ENCODE data around the gene UGP2.

Gene UGP2

GRCh38 chr2:63820969-63821368, 20.7 kb upstream of the UGP2 start:
- no peak overlapping the region for H3K4me3 ChIP-seq (ENCODE audit: control insufficient read depth, low read depth, low read length)
- no peak for DNase-seq (ENCODE audit: low read depth)
- TF ChIP-seq CTCF (IDR thresholded peaks at IDR 0.05; ENCODE audit: control insufficient read depth, insufficient read depth, low read depth, low read length, missing control alignments) = no peak

DNA sequence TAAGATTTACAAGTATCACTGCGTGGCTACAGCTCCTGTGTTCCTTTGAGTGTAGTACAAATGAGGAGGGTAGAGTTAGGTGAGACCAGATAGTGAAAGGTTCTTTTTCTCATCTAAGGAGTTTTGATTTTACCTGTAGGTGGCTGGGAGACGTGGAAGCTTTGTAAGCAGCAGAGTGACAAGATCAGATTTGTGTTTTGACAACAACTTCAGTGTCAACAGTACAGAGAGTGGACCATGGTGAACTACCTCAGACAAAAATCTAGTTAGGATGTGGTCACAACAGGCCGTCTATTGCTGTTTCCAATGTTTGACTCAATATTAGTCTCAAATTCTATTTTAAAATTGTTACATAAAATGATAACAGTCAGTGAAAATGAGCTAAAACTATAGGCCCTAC, 20.3 kb upstream of the UGP2 start:
- DNase-seq (ENCODE audit: low read depth) = no peak
- H3K4me3 ChIP-seq (ENCODE audit: control insufficient read depth, low read depth, low read length) = no peak overlapping the region
- TF ChIP-seq CTCF (IDR thresholded peaks at IDR 0.05; ENCODE audit: control insufficient read depth, insufficient read depth, low read depth, low read length, missing control alignments) = no peak

GRCh38 chr2:63822478-63822877, 19.2 kb upstream of the UGP2 start:
- no peak for TF ChIP-seq CTCF (IDR thresholded peaks at IDR 0.05; ENCODE audit: control insufficient read depth, insufficient read depth, low read depth, low read length, missing control alignments)
- no peak for DNase-seq (ENCODE audit: low read depth)
- H3K4me3 ChIP-seq (ENCODE audit: control insufficient read depth, low read depth, low read length) = no peak overlapping the region

- peak; percentile 79 for DNase-seq (ENCODE audit: low read depth)
- H3K4me3 ChIP-seq (ENCODE audit: control insufficient read depth, low read depth, low read length) = no peak overlapping the region
- TF ChIP-seq CTCF (IDR thresholded peaks at IDR 0.05; ENCODE audit: control insufficient read depth, insufficient read depth, low read depth, low read length, missing control alignments) = no peak
Measured at GRCh38 chr2:63827749-63828148, 13.9 kb upstream of the UGP2 start.

GRCh38 chr2:63831176-63831575, 10.5 kb upstream of the UGP2 start:
- no peak for TF ChIP-seq CTCF (IDR thresholded peaks at IDR 0.05; ENCODE audit: control insufficient read depth, insufficient read depth, low read depth, low read length, missing control alignments)
- H3K4me3 ChIP-seq (ENCODE audit: control insufficient read depth, low read depth, low read length) = no peak overlapping the region
- DNase-seq (ENCODE audit: low read depth) = no peak

DNA sequence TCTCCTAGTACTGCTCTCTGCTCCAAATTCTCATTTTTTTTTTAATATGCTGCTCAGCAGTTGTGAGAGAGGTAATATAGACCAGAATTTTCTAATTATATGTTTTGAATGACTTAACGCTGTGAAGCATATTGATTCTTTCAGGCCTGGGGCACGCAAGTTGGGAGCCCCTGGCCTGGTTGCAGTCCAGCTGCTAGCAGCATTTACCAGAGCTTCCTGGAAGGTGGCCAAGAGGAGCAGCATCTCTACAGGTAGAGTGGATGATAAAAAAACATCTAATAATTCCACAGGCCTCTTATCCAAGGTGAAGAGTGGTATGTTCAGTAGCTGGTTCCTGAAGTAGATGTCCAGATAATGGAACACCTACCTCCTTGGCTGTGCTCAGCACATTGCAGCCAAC, 7.3 kb upstream of the UGP2 start:
- no peak for DNase-seq (ENCODE audit: low read depth)
- no peak overlapping the region for H3K4me3 ChIP-seq (ENCODE audit: control insufficient read depth, low read depth, low read length)
- no peak for TF ChIP-seq CTCF (IDR thresholded peaks at IDR 0.05; ENCODE audit: control insufficient read depth, insufficient read depth, low read depth, low read length, missing control alignments)

DNA sequence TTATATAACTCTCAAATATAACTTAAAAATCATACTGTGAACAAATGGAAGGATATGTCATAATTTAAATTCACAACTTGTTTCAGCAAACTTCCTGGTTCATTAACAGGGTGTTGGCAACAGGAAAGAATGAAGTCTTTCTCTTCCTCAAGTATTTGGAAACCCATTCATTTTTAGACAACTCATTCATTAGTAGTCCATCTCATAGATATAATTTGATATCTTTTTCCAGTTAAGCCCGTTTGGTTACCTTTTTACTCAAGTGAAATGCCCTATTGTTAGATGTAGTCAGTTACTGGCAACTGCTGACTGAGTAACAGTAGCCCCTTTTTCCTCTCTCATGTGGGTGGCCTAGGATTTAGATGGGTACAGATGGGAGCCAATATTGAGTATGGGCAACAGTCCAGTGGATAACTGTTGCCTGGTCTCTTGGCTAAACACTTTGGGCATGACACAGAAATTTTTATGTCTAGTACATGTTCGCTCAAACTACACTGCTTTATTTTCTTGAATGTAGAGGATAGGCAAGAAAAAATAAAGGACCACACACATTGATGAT, 4.6 kb upstream of the UGP2 start:
- TF ChIP-seq CTCF (IDR thresholded peaks at IDR 0.05; ENCODE audit: control insufficient read depth, insufficient read depth, low read depth, low read length, missing control alignments) = no peak
- no peak overlapping the region for H3K4me3 ChIP-seq (ENCODE audit: control insufficient read depth, low read depth, low read length)
- no peak for DNase-seq (ENCODE audit: low read depth)

Data from AG09309 (cell line).